GM13977 (cell line): ENCODE results near the gene PSORS1C1.
"Not testable (repeated sequence)": the region's sequence is repeated elsewhere in the genome, so short reads cannot be mapped to it uniquely, and the experiment has no call there.

Experiments used
- DNase-seq: peaks from one replicate; pipeline ENCODE4 v3.0.0; 2012; ENCODE audit warnings: low spot score
- CTCF ChIP-seq: IDR thresholded peaks from 2 replicates; pipeline ENCODE4 v1.5.1; 2012; ENCODE audit warnings: mild to moderate bottlenecking, control low read depth; ENCODE audit not compliant: insufficient read depth; ENCODE audit errors: extremely low read depth, missing control alignments
- in situ Hi-C: fragments of 300-500 bp; cut with MboI; formaldehyde crosslinking; loops from one replicate; pipeline ENCODE4 v1.12.0; 2022; ENCODE audit warnings: low sequenced_read_pairs, low pct_unique_long_range_greater_than_20kb, mixed read lengths, inconsistent platforms; ENCODE audit not compliant: unreplicated experiment

Gene PSORS1C1

GRCh38 chr6:31114541-31114878 is at the start of gene PSORS1C1:
PSORS1C1 (plus strand) TSS chr6:31114800; CDS start chr6:31129633, 14,833 bp downstream.
- no peak for DNase-seq
- in situ Hi-C loops = no loop called here
- no peak for TF ChIP-seq CTCF

- DNase-seq = no peak
- in situ Hi-C loops = no loop called here
- no peak for TF ChIP-seq CTCF
Observed at GRCh38 chr6:31065556-31065955, 49.0 kb upstream of the PSORS1C1 start.

- DNase-seq, in situ Hi-C loops: not testable (repeated sequence)
Observed at GRCh38 chr6:31067028-31067427, 47.6 kb upstream of the PSORS1C1 start.

- in situ Hi-C loops, DNase-seq: not testable (repeated sequence)
Observed at GRCh38 chr6:31067891-31068668, 46.5 kb upstream of the PSORS1C1 start.

- in situ Hi-C loops = no loop called here
- peak; percentile 89 for TF ChIP-seq CTCF
- peak; percentile 89 for DNase-seq
Observed at GRCh38 chr6:31068669-31069340, 45.8 kb upstream of the PSORS1C1 start.

GRCh38 chr6:31070711-31071197 is 43.8 kb upstream of the PSORS1C1 start:
- peak; percentile 39 for TF ChIP-seq CTCF
- in situ Hi-C loops = loop anchor here (10.0 kb wide), 1 partner anchor 246 kb away; no protein-coding TSS in a partner anchor
- DNase-seq = no peak

GRCh38 chr6:31074401-31074800 is 40.2 kb upstream of the PSORS1C1 start:
- in situ Hi-C loops = loop anchor here (10.0 kb wide), 1 partner anchor 250 kb away; no protein-coding TSS in a partner anchor
- TF ChIP-seq CTCF = no peak
- DNase-seq = no peak
